Measurements from ENCODE around the gene CARD18. TPM values are rescaled to one million over a fixed set of nuclear protein-coding genes. Genes with fewer than 3 reads are reported as not detected.

Gene CARD18
- total RNA-seq, 2 donors from 2014 or later = not detected

DNA sequence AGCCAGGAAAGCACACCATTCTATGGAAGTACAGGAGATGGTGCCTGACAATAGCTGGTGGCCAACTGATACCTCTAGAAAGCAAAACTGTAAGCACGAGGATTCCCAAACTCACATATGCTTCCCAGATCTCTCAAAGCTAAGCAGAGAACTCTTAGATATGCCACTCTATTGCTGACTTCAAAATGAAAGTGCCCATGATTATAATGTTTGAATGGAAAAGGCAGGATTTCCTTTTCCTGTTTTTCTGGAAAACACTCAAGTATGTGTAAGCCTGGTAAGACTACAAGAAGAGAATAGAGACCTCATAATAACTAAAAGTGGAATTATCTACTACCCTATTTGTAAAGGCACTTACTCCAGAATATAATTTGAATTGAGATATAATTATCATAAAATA is 2.6 kb upstream of the CARD18 start:
- H3K4me1 Mint-ChIP-seq = no peaks in the 10 kb centered on the region

DNA sequence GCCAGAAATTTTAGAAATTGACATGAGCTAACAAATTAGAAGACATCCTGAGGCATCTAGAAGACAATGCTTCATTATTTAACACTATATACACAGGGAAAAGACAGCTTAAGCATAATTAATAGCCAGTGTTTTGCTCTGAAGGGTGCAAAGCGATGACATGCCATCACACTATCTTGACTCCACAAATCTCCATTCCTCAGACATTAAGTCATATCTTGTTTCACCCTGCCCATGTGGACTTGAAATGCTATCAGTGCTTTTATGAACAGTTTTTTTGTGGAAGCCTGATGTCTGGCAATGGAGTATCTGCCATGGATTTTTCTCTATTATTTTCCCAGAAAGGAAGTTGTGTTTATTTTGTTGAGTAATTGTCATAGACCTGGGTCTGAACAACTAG is 2.3 kb downstream of the CARD18 start:
- Mint-ChIP-seq H3K36me3 (ENCODE audit: low read depth) (no peaks in the 10 kb centered on the region), H3K9me3 (peaks cover 2% of the 10 kb centered on the region), H3K4me3 (no peak overlapping the region), H3K27me3 (ENCODE audit: insufficient read depth) (no peaks in the 10 kb centered on the region), H3K27ac (no peak overlapping the region), H3K4me1 (no peaks in the 10 kb centered on the region)
- Histone ChIP-seq H3K9ac (ENCODE audit: extremely low read depth, low read length, poor library complexity, severe bottlenecking) (no peak overlapping the region), H3K36me3 (ENCODE audit: control insufficient read depth, insufficient read depth, low read length) (no peaks in the 10 kb centered on the region), H3K27me3 (ENCODE audit: control insufficient read depth, insufficient read depth, low read length, poor library complexity, severe bottlenecking) (no peaks in the 10 kb centered on the region), H3K27ac (ENCODE audit: low read depth, low read length) (no peak overlapping the region), H3K4me3 (ENCODE audit: low read length) (no peak overlapping the region), H3K4me1 (ENCODE audit: control insufficient read depth, insufficient read depth, low read length) (no peaks in the 10 kb centered on the region), H3K9me3 (ENCODE audit: control insufficient read depth, low read length) (no peaks in the 10 kb centered on the region)
- WGBS, 2 experiments (ENCODE audit: insufficient coverage in 1 of 2, insufficient read length in 1 of 2) = 78 to 100% methylated on average over 1 of the region's 1 CpG
- no peak for DNase-seq
- TF ChIP-seq, protein P1, sequence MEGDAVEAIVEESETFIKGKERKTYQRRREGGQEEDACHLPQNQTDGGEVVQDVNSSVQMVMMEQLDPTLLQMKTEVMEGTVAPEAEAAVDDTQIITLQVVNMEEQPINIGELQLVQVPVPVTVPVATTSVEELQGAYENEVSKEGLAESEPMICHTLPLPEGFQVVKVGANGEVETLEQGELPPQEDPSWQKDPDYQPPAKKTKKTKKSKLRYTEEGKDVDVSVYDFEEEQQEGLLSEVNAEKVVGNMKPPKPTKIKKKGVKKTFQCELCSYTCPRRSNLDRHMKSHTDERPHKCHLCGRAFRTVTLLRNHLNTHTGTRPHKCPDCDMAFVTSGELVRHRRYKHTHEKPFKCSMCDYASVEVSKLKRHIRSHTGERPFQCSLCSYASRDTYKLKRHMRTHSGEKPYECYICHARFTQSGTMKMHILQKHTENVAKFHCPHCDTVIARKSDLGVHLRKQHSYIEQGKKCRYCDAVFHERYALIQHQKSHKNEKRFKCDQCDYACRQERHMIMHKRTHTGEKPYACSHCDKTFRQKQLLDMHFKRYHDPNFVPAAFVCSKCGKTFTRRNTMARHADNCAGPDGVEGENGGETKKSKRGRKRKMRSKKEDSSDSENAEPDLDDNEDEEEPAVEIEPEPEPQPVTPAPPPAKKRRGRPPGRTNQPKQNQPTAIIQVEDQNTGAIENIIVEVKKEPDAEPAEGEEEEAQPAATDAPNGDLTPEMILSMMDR (conservative IDR thresholded peaks at IDR 0.05) = no peak

More for the DNA sequence above, 2.6 kb upstream of the CARD18 start:
- H3K4me1 ChIP-seq (ENCODE audit: control insufficient read depth, insufficient read depth, low read length) = no peaks in the 10 kb centered on the region
- no peak for DNase-seq
- no peak overlapping the region for H3K4me3 Mint-ChIP-seq
- H3K9me3 ChIP-seq (ENCODE audit: control insufficient read depth, low read length) = no peaks in the 10 kb centered on the region
- 83 to 95% methylated on average over 1 of the region's 1 CpG for WGBS, 2 experiments (ENCODE audit: insufficient coverage in 1 of 2, insufficient read length in 1 of 2)
- no peak overlapping the region for H3K27ac Mint-ChIP-seq
- H3K36me3 Mint-ChIP-seq (ENCODE audit: low read depth) = no peaks in the 10 kb centered on the region
- no peaks in the 10 kb centered on the region for H3K36me3 ChIP-seq (ENCODE audit: control insufficient read depth, insufficient read depth, low read length)
- H3K9me3 Mint-ChIP-seq = no peaks in the 10 kb centered on the region
- H3K27me3 Mint-ChIP-seq (ENCODE audit: insufficient read depth) = no peaks in the 10 kb centered on the region
- H3K27ac ChIP-seq (ENCODE audit: low read depth, low read length) = no peak overlapping the region
- no peaks in the 10 kb centered on the region for H3K27me3 ChIP-seq (ENCODE audit: control insufficient read depth, insufficient read depth, low read length, poor library complexity, severe bottlenecking)
- TF ChIP-seq, protein P1 (conservative IDR thresholded peaks at IDR 0.05) = no peak
- H3K9ac ChIP-seq (ENCODE audit: extremely low read depth, low read length, poor library complexity, severe bottlenecking) = no peak overlapping the region
- no peak overlapping the region for H3K4me3 ChIP-seq (ENCODE audit: low read length)

DNA sequence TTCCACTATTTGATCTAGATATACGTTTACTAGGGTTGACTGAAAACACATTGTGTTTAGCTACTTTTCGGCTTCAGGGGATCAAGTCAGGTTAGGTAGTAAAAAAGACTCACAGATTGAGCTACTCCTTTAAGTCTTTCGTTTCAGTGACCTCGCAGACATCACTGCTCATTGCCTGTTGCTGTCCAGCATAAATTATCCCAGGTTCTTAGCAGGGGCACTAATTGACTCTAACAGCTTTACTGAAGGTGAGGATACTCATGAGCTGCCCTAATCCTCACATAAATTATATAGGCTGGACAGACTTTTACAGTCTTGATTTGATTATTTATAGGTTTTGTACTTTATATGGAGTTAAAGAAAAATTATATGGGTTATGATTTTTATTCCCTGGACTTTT is 3.7 kb downstream of the CARD18 start:
- no peaks in the 10 kb centered on the region for H3K4me1 Mint-ChIP-seq
- Histone ChIP-seq H3K27ac (ENCODE audit: low read depth, low read length) (no peak overlapping the region), H3K36me3 (ENCODE audit: control insufficient read depth, insufficient read depth, low read length) (no peaks in the 10 kb centered on the region), H3K4me3 (ENCODE audit: low read length) (no peak overlapping the region), H3K4me1 (ENCODE audit: control insufficient read depth, insufficient read depth, low read length) (no peaks in the 10 kb centered on the region), H3K9ac (ENCODE audit: extremely low read depth, low read length, poor library complexity, severe bottlenecking) (no peak overlapping the region), H3K27me3 (ENCODE audit: control insufficient read depth, insufficient read depth, low read length, poor library complexity, severe bottlenecking) (no peaks in the 10 kb centered on the region), H3K9me3 (ENCODE audit: control insufficient read depth, low read length) (no peaks in the 10 kb centered on the region)
- no peak overlapping the region for H3K27ac Mint-ChIP-seq
- no peak for DNase-seq
- WGBS, 2 experiments (ENCODE audit: insufficient coverage in 1 of 2, insufficient read length in 1 of 2) = 90% methylated on average over 4 of the region's 4 CpGs
- H3K27me3 Mint-ChIP-seq (ENCODE audit: insufficient read depth) = no peaks in the 10 kb centered on the region
- H3K36me3 Mint-ChIP-seq (ENCODE audit: low read depth) = no peaks in the 10 kb centered on the region
- TF ChIP-seq, protein P1 (conservative IDR thresholded peaks at IDR 0.05) = no peak
- H3K9me3 Mint-ChIP-seq = peaks cover 8% of the 10 kb centered on the region
- no peak overlapping the region for H3K4me3 Mint-ChIP-seq
